Measurements from ENCODE around the gene DYNC1LI2. TPM values are rescaled to one million over a fixed set of nuclear protein-coding genes. Genes with fewer than 3 reads are reported as not detected.

Gene DYNC1LI2
- total and polyA plus RNA-seq, 10 of the 15 experiments (the other 5 are each of a cell fraction or from before 2014, with no cell fraction given), result 6.0 to 46.5 (median 33.7) TPM

- CTCF ChIA-PET, result no interaction called here
- no TSS peak for BruUV-seq (replicated peaks)
Measured at GRCh38 chr16:66758086-66758485, 6.7 kb upstream of the DYNC1LI2 start.

More at GRCh38 chr16:66758086-66758485, 6.7 kb upstream of the DYNC1LI2 start:
- no peaks in the 10 kb centered on the region for H4K20me1 ChIP-seq (ENCODE audit: control insufficient read depth, insufficient read depth)
- no peaks in the 10 kb centered on the region for H3K4me1 ChIP-seq (ENCODE audit: control insufficient read depth, insufficient read depth, low read length)
- no peaks in the 10 kb centered on the region for H3K9me3 ChIP-seq (replicated peaks; ENCODE audit: control insufficient read depth, insufficient read depth, low read length)
- H3K27me3 ChIP-seq (replicated peaks in 1 of 2; ENCODE audit: control insufficient read depth in 2 of 2, insufficient read depth in 2 of 2, low read length in 1 of 2), result peaks cover 0 to 3% of the 10 kb centered on the region in 2 experiments; a peak in 1 of 4 replicates
- H3K36me3 ChIP-seq (ENCODE audit: control insufficient read depth in 2 of 2, insufficient read depth in 2 of 2, low read length in 1 of 2), result no peaks in the 10 kb centered on the region
- no peak overlapping the region for H3K27ac ChIP-seq (ENCODE audit: control insufficient read depth, insufficient read depth)
- no peak for ATAC-seq
- POLR2A ChIA-PET, result no interaction called here
- H3K4me2 ChIP-seq (ENCODE audit: control insufficient read depth, insufficient read depth), result no peak overlapping the region
- no peak overlapping the region for H2AFZ ChIP-seq (ENCODE audit: control insufficient read depth, low read depth, low read length)
- SMC1A ChIA-PET (ENCODE audit: uncharacterized antibody, unreplicated experiment), result no interaction called here
- in situ Hi-C loops (cut with MboI) (no loop called here), intact Hi-C loops (cut with micrococcal nuclease; ENCODE audit: unreplicated experiment) (no loop called here)
- no peak for DNase-seq (ENCODE audit: low read depth, low spot score)
- no peaks in the 10 kb centered on the region for H3K79me2 ChIP-seq (ENCODE audit: control insufficient read depth, insufficient read depth, low read length)
- RAD21 ChIA-PET (ENCODE audit: unreplicated experiment), result no interaction called here
- H3K4me3 ChIP-seq, result no peak overlapping the region
- peak in 1 of 3 experiments; percentile 20; a peak in 1 of 6 replicates for TF ChIP-seq CTCF (IDR thresholded peaks at IDR 0.05 in 2 of 3, conservative IDR thresholded peaks at IDR 0.05 in 1 of 3; ENCODE audit: control insufficient read depth in 2 of 3, extremely low read depth in 1 of 3, insufficient read depth in 1 of 3, low read depth in 3 of 3, low read length in 3 of 3)
- no peak for TF ChIP-seq SREBF2 (IDR thresholded peaks at IDR 0.05; ENCODE audit: low read length)
- FAIRE-seq, result no peak
- H3K9ac ChIP-seq (ENCODE audit: control insufficient read depth, insufficient read depth, low read length), result no peak overlapping the region
